Stomach smooth muscle (tissue), 2 donors: ENCODE data around the gene DNAJB4.
"Not testable (repeated sequence)": the region's sequence is repeated elsewhere in the genome, so short reads cannot be mapped to it uniquely, and the experiment has no call there.

Source experiments
- H3K27ac ChIP-seq: one replicate; pipeline ENCODE4 v1.7.0; 2013; ENCODE audit warnings: mild to moderate bottlenecking, low read length, inconsistent platforms
- H3K27me3 ChIP-seq, 2 donors: one replicate each; pipeline ENCODE4 v1.7.0; 2013; ENCODE audit warnings: low read length in 2 of 2; ENCODE audit not compliant: insufficient read depth in 2 of 2, control insufficient read depth in 1 of 2
- H3K36me3 ChIP-seq, 2 donors: one replicate each; pipeline ENCODE4 v1.7.0; 2013; ENCODE audit warnings: low read length in 2 of 2; ENCODE audit not compliant: control insufficient read depth in 2 of 2, insufficient read depth in 2 of 2
- H3K4me1 ChIP-seq: one replicate; pipeline ENCODE4 v1.7.0; 2013; ENCODE audit warnings: low read length; ENCODE audit not compliant: control insufficient read depth, insufficient read depth
- H3K4me3 ChIP-seq, 2 donors: one replicate each; pipeline ENCODE4 v1.7.0; 2013; ENCODE audit warnings: low read length in 2 of 2
- H3K9ac ChIP-seq, 2 donors: one replicate each; pipeline ENCODE4 v1.7.0; 2013; ENCODE audit warnings: low read length in 2 of 2, mild to moderate bottlenecking in 1 of 2
- H3K9me3 ChIP-seq, 2 donors: one replicate each; pipeline ENCODE4 v1.7.0; 2013; ENCODE audit warnings: low read length in 2 of 2; ENCODE audit not compliant: control insufficient read depth in 2 of 2
- donor health status: healthy.
- donor health status: Pancreatic carcinoma.

Gene DNAJB4

GRCh38 chr1:78007677-78008341 lies 3.1 kb downstream of the DNAJB4 start:
- Histone ChIP-seq H3K27me3 (no peaks in the 10 kb centered on the region), H3K9me3 (no peaks in the 10 kb centered on the region), H3K4me1 (no peaks in the 10 kb centered on the region), H3K36me3 (peaks cover under 1 to 2% of the 10 kb centered on the region in 2 donors), H3K4me3 (peak overlapping the region; percentile 56 to 79), H3K9ac (no peak overlapping the region), H3K27ac (no peak overlapping the region)

- H3K9ac ChIP-seq: no peak overlapping the region
- peaks cover 5 to 7% of the 10 kb centered on the region in 2 donors for H3K36me3 ChIP-seq
- no peaks in the 10 kb centered on the region for H3K4me1 ChIP-seq
- H3K27ac ChIP-seq: no peak overlapping the region
- no peaks in the 10 kb centered on the region for H3K9me3 ChIP-seq
- H3K27me3 ChIP-seq: no peaks in the 10 kb centered on the region
- H3K4me3 ChIP-seq: peak overlapping the region; percentile 3 to 36
Observed at GRCh38 chr1:78009276-78009675, 4.5 kb downstream of the DNAJB4 start.

- H3K9ac ChIP-seq: no peak overlapping the region
- peak overlapping the region; percentile 3 to 40 for H3K4me3 ChIP-seq
- peaks cover 7% of the 10 kb centered on the region in 2 donors for H3K36me3 ChIP-seq
- no peaks in the 10 kb centered on the region for H3K27me3 ChIP-seq
- no peak overlapping the region for H3K27ac ChIP-seq
- no peaks in the 10 kb centered on the region for H3K9me3 ChIP-seq
- H3K4me1 ChIP-seq: peaks cover 2% of the 10 kb centered on the region
Observed at GRCh38 chr1:78009836-78010235, 5.1 kb downstream of the DNAJB4 start.

- Histone ChIP-seq H3K27ac (no peak overlapping the region), H3K9ac (no peak overlapping the region), H3K9me3 (no peaks in the 10 kb centered on the region), H3K36me3 (peaks cover 10% of the 10 kb centered on the region in 2 donors), H3K4me1 (peaks cover 5% of the 10 kb centered on the region), H3K27me3 (no peaks in the 10 kb centered on the region), H3K4me3 (peak overlapping the region; percentile 35 to 37)
Observed at GRCh38 chr1:78011050-78011449, 6.3 kb downstream of the DNAJB4 start.

- no peaks in the 10 kb centered on the region for H3K27me3 ChIP-seq
- no peaks in the 10 kb centered on the region for H3K9me3 ChIP-seq
- H3K36me3 ChIP-seq: peaks cover 12 to 22% of the 10 kb centered on the region in 2 donors
- peaks cover 5% of the 10 kb centered on the region for H3K4me1 ChIP-seq
- no peak overlapping the region for H3K9ac ChIP-seq
- no peak overlapping the region for H3K27ac ChIP-seq
- H3K4me3 ChIP-seq: peak overlapping the region in 1 of 2 donors; percentile 27
Observed at GRCh38 chr1:78015148-78015547, 10.4 kb downstream of the DNAJB4 start.

- H3K9me3 ChIP-seq: no peaks in the 10 kb centered on the region
- H3K36me3 ChIP-seq: peaks cover 7 to 15% of the 10 kb centered on the region in 2 donors
- no peaks in the 10 kb centered on the region for H3K27me3 ChIP-seq
- peaks cover 5% of the 10 kb centered on the region for H3K4me1 ChIP-seq
- H3K4me3 ChIP-seq: no peak overlapping the region
- no peak overlapping the region for H3K9ac ChIP-seq
- H3K27ac ChIP-seq: no peak overlapping the region
Observed at GRCh38 chr1:78019024-78019423, 14.3 kb downstream of the DNAJB4 start.

- H3K27me3 ChIP-seq, H3K4me1 ChIP-seq, H3K9me3 ChIP-seq, H3K9ac ChIP-seq, H3K27ac ChIP-seq, H3K4me3 ChIP-seq: not testable (repeated sequence)
- H3K36me3 ChIP-seq: peaks cover 1 to 11% of the 10 kb centered on the region in 2 donors
Observed at GRCh38 chr1:78021134-78021533, 16.4 kb downstream of the DNAJB4 start.

GRCh38 chr1:78029793-78030192 lies 25.1 kb downstream of the DNAJB4 start:
- no peak overlapping the region for H3K4me3 ChIP-seq
- no peaks in the 10 kb centered on the region for H3K4me1 ChIP-seq
- H3K36me3 ChIP-seq: no peaks in the 10 kb centered on the region
- H3K27ac ChIP-seq: no peak overlapping the region
- no peaks in the 10 kb centered on the region for H3K27me3 ChIP-seq
- H3K9me3 ChIP-seq: no peaks in the 10 kb centered on the region
- H3K9ac ChIP-seq: no peak overlapping the region

GRCh38 chr1:78032996-78033796 lies 28.5 kb downstream of the DNAJB4 start:
- Histone ChIP-seq H3K36me3 (no peaks in the 10 kb centered on the region), H3K4me3 (no peak overlapping the region), H3K9me3 (no peaks in the 10 kb centered on the region), H3K9ac (no peak overlapping the region), H3K27me3 (no peaks in the 10 kb centered on the region), H3K27ac (no peak overlapping the region), H3K4me1 (no peaks in the 10 kb centered on the region)

- Histone ChIP-seq H3K27ac (no peak overlapping the region), H3K9me3 (no peaks in the 10 kb centered on the region), H3K4me3 (no peak overlapping the region), H3K9ac (no peak overlapping the region), H3K4me1 (no peaks in the 10 kb centered on the region), H3K27me3 (no peaks in the 10 kb centered on the region), H3K36me3 (no peaks in the 10 kb centered on the region)
Observed at GRCh38 chr1:78033797-78034172, 29.0 kb downstream of the DNAJB4 start.

- Histone ChIP-seq H3K4me1 (no peaks in the 10 kb centered on the region), H3K9ac (no peak overlapping the region), H3K36me3 (no peaks in the 10 kb centered on the region), H3K27ac (no peak overlapping the region), H3K9me3 (no peaks in the 10 kb centered on the region), H3K4me3 (no peak overlapping the region), H3K27me3 (no peaks in the 10 kb centered on the region)
Observed at GRCh38 chr1:78035121-78035520, 30.4 kb downstream of the DNAJB4 start.
